GM20000 (cell line): ENCODE results near the gene CCL16.

Source experiments
- DNase-seq: peaks from one replicate; pipeline ENCODE4 v3.0.0; 2012; ENCODE audit warnings: low spot score
- TF ChIP-seq, protein P1 (sequence below): IDR thresholded peaks from 2 replicates; pipeline ENCODE4 v1.5.1; 2012; ENCODE audit warnings: mild to moderate bottlenecking, control low read depth; ENCODE audit errors: extremely low read depth, missing control alignments

The CCL16 gene

DNA sequence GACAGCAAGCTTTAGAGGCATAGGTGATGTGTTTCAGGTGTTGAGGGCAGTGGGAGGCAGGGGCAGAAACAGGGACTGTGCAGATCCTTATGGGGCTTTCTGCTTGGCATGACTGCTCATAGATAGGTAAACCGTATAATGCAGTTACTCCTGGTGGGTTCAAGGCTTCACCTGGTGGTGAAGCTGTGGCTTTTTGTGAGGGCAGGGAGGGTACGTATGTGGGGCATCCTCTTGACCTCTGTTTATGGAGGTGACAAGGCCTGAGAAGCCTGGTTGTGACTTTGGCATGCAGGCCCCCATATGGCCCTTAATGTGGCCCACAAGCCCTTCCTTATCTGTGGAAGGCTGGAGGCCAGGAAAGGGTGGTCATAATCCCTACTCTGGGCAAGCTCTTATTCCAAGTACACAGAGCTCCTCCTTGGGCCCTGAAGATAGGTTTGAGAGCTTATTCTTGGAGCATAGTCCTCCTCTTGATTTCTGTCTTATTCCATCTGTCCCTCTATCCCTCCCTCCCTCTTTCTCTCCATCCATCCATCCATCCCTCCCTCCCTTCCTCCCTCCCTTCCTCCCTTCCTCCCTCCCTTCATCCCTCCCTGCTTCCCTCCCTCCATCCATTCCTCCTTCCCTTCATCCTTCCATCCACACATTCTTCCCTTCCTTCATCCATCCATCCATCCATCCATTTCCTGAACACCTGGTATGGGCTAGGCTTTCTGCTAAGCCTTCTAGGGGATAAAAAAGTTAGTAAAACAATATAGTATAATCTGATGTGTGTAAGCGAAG lies 1.3 kb upstream of the CCL16 start:
- DNase-seq, result no peak
- TF ChIP-seq, protein P1, sequence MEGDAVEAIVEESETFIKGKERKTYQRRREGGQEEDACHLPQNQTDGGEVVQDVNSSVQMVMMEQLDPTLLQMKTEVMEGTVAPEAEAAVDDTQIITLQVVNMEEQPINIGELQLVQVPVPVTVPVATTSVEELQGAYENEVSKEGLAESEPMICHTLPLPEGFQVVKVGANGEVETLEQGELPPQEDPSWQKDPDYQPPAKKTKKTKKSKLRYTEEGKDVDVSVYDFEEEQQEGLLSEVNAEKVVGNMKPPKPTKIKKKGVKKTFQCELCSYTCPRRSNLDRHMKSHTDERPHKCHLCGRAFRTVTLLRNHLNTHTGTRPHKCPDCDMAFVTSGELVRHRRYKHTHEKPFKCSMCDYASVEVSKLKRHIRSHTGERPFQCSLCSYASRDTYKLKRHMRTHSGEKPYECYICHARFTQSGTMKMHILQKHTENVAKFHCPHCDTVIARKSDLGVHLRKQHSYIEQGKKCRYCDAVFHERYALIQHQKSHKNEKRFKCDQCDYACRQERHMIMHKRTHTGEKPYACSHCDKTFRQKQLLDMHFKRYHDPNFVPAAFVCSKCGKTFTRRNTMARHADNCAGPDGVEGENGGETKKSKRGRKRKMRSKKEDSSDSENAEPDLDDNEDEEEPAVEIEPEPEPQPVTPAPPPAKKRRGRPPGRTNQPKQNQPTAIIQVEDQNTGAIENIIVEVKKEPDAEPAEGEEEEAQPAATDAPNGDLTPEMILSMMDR, result no peak

DNA sequence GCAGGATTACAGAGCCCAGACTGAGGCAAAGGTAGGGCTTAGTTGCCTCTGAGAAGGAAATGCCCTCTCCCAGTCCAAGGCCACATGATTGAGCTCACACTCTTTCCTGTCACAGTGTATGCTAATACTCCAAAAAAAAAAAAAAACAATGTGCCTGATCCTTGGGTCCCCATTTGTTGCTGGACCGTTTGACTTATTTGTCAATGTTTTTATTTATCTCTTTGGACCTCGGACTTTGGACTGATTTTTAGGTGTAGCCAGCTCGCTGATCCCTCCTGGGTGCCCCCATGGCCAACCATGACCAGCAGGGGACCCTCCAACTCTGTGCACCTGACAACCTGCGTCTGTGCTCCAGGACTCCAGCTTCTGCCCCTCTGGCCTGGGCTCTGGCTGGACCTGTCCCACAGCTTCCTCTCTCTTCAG lies 622 bp upstream of the CCL16 start:
- DNase-seq, result no peak
- TF ChIP-seq, protein P1, result peak; percentile 13

DNA sequence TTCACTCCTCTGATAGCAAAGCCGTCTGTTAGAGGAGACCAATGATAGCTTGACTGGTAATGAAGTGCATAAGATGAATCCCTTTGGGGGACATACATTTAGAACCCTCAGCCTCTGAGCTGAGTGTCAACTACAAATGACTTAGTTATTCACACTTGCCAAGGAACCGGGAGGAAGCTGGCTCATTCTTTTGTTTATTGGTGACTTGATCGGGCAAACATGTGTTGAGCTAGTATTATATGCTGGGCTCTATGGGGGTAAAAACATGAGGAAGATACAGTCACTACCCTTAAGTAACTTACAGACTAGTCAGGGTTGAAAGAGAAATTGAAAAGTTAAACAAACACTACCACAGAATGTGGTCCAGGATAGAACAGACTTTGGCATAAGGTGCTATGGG lies 3.0 kb downstream of the CCL16 start:
- TF ChIP-seq, protein P1, result no peak
- no peak for DNase-seq

DNA sequence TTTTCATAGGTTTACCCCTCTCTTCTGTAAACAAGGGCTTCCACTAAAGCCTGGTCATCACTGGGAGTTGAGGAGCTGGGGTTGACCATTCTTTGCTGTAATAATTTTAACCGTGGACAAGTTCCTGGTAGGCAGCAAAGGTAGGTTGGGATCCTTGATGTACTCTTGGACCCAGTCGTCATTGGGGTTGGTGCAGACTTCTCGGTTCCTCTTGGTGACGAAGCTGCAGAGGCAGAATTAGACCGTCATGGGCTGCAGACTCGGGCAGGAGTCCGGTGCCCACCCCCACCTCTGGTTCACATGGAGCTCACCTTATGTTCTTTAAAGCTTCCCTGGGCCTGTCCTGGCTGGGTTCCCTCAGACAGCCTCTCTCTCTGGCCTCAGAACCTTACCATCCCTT lies 3.8 kb downstream of the CCL16 start:
- TF ChIP-seq, protein P1, result no peak

DNA sequence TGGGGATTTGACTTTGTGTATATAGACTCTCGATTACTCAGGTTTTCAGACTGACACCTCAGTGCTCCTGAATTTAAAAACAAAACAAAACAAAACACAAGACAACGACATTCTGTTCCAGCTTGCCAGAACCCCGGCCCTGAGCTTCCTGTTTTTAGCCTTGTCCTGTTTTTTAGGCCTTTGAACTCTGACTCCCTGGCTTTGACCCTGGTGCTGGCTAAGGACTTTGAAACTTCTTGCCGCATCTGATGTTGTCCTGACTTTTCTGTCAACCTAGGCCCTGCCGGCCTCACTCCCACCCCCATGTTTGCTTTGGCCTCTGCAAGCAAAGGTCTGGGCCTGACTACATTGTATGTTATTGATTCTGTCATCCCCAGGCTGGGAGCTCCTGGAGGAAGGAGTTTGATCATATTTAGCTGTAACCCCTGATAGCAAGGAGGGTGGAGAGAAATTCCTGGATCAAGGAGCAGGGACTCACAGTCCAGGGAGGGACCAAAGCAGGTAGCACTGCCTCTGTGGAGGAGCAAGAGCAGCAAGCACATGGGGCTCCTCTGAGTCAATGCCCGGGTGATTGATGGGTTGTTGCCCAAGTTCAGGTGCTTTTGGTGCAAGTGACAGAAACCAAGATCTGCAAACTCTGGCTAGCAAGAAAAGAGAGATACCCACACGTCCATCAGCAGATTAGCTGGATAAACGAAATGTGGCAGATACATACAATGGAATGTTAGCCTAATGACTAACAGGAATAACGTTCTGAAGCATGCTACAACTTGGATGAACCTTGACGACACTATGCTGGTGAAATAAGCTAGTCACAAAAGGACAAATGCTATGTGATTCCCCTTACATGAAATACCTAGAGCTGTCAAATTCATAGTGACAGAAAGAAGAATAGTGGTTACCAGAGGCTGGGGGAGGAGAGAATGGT lies 7.7 kb downstream of the CCL16 start:
- TF ChIP-seq, protein P1, result no peak
- DNase-seq, result no peak

More for the DNA sequence above, 3.8 kb downstream of the CCL16 start:
- DNase-seq, result no peak

DNA sequence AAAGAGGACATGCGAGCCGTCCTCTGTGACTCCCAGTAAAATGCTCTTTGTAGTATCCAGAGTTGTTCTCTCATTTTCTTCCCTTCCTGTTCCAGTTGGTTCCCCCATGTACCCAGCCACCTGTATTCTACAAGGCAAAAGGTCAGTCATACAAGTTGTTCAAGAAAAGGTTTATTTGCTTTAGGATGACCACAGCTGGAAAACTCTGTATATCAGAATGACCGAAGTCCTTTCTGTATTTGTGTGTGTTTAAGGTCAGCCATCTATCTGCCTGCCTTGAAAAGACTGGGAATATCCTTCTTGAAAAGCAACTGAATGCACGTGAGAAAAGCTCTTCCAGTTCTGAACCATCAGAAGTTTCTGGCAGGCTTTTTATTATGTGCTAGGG lies 8.4 kb downstream of the CCL16 start:
- DNase-seq, result no peak
- TF ChIP-seq, protein P1, result no peak

DNA sequence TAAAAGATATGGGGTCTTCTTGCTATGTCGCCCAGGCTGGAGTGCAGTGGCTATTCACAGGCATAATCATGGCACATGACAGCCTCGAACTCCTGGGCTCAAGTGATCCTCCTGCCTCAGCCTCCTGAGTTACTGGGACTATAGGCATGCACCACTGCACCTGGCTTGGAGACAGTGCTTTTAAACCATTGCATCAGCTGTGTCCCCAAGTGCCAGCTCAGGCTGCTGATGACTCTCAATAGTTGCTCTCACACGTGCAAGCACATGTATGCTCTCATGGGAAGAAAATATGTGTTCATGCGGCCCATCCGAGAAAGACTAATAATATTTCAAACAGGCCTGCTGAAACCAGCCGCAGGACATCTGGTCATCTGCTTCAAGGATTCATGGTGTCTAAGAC lies 8.8 kb downstream of the CCL16 start:
- DNase-seq, result no peak
- TF ChIP-seq, protein P1, result no peak
